Activated CD4-positive, alpha-beta T cell treated with anti-CD3 and anti-CD28 coated beads for 4 hours (primary cell): ENCODE measurements around the gene SLC47A2.

Experiments
- DNase-seq, 2 donors: peaks; one replicate each; pipeline ENCODE4 v3.0.0-alpha.2; 2020

SLC47A2 gene

DNA sequence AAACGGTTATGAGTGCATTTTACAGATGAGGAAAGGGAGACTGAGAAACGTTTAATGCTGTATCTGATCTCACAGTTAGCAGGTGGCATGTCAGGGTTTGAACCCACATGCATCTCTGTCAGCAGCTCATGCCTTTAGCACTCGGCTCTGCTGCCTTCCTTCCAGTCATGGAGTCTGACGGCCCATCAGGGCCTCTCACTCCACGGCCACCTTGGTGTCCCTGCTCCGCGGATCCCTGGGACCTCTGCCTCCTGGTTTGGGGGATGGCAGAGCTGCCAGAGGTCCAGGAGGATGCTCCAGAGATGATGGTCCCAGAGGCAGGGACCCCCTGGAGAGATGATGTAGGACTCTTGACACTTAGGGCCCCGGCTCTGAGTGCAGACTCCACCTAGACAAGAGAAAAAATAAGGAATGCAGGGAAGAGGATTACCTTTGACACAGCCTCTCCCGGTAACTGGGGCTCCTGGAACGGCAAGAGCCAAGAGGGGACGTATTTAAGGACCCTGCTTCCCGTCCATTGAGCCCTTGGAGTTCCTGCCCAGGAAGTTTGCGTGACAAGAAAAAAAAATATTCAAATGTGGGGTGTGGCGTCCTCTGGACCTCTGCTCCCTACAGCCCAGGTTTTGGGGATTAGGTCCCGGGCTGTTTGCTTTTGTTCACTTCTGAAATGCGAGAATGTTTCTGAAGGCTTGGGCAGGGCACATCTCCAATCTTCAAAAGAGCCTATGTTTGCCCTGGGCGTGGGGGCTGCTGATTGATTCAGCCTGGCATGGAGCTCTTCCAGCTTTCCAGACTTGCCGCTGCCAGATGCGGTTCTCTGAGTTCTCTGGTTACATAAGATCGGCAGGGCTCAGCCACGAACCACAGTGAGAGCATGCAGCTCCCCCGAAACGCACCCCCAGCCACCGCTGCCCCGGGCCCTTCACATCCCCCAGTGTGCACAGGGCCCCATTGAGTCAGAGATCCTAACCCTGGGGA lies 31.7 kb upstream of the SLC47A2 start, which contains the start of gene ALDH3A1:
TSS of gene ALDH3A1 (minus strand) at position 470 of the 978 bp plus-strand sequence. CDS start 3,169 bp downstream, outside the sequence.
- no peak for DNase-seq

DNA sequence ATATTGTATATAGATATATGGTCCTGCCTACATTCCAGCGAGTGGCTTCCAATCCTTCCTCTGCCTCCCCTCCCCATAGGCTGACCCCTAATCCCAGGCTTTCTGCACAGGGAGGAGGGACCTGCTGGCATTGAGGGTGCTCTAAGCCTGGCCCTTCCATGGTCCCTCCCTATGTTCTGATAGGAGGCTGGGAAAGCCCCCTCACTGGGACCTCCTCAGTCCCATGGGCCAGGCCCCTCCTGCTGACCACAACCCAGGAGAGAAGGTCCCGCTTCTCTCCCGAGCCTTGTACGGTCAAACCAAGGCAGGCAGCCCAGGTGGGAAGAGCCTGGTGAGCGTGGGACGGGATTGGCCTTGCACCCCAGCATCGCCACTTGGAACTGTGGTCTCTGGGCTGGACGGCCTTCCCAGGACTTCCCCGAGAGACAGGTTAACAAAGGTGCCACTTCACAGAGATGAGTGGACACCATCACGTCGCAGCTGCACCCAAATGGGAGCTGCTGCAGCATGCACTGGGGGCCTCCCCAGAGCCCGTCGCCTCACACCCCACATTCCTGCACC lies 30.9 kb upstream of the SLC47A2 start:
- no peak for DNase-seq

DNA sequence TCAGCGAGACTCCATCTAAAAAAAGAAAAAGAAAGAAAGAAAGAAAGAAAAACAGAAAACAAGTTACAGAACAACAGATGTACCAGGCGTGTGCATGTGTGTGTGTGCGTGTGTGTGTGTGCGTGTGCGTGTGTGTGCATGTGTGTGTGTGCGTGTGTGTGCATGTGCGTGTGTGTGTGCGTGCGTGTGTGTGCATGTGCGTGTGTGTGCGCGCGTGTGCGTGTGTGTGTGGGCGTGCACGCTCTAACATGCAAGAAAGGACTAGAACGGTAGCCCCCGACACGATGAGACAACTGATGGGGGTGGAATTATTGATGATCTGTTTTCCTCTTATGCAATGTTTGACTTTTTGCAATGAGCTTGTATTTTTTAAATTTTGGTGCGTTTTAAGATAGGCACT lies 30.1 kb upstream of the SLC47A2 start:
- no peak for DNase-seq

DNA sequence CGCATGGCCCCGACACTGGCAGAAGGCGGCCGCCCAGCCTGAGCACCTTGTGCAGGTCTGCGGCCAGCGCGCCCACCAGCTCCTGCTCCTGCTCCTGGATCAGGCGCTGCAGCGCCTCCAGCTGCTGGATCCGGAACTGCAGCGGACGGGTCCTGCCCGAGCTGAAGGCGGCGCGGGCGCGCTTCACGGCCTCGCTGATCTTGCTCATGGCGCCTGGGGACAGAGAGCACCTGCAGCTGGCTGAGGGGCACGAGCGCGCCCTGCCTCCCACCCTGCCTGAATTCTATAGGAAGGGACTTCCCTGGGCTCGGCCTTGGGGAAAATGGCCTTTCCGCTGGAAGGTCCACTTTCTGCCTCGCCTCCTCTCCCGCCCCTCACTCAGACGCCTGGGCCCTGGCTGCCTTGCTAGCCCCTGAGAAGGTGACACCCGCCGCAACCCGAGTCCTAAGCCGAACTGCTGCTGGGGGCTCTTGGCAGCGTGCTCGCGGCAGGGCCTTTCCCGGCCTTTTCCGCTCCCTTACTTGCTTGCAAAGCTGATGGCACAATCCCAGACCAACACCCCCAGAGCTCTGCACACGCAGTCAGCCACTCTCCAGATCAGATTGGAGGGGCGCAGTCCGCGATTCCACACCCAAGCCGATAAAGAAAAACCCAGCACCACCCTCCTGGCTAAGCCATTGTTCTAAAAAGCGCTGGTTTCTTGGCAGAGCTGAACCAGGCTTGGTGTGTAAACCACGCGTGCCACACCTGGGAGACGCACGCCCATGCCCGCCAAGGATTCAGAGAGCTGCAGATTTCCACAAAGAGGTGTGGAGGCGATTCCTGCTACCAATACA lies 28.8 kb upstream of the SLC47A2 start:
- peak; percentile 72 to 86 for DNase-seq

DNA sequence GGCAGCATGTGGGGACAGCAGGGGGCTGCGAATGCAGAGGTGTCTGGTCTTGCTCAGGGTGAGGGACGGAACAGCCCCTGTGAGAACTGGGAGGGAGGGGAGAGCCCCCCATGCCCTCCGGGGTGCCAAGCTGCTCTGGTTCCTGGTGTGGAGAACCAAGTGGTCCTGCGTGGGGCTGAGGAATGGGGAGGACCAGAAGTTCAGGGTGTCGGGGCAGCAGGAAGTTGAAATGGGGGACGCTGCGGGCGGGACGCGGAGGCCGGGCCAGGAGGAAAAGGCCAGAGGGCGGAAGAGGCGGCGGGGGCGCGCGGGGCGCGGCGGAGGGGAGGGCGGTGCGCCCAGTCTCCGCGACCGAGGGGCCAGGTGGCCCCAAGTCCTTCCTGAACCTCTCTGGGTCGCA lies 28.1 kb upstream of the SLC47A2 start:
- DNase-seq, result no peak

DNA sequence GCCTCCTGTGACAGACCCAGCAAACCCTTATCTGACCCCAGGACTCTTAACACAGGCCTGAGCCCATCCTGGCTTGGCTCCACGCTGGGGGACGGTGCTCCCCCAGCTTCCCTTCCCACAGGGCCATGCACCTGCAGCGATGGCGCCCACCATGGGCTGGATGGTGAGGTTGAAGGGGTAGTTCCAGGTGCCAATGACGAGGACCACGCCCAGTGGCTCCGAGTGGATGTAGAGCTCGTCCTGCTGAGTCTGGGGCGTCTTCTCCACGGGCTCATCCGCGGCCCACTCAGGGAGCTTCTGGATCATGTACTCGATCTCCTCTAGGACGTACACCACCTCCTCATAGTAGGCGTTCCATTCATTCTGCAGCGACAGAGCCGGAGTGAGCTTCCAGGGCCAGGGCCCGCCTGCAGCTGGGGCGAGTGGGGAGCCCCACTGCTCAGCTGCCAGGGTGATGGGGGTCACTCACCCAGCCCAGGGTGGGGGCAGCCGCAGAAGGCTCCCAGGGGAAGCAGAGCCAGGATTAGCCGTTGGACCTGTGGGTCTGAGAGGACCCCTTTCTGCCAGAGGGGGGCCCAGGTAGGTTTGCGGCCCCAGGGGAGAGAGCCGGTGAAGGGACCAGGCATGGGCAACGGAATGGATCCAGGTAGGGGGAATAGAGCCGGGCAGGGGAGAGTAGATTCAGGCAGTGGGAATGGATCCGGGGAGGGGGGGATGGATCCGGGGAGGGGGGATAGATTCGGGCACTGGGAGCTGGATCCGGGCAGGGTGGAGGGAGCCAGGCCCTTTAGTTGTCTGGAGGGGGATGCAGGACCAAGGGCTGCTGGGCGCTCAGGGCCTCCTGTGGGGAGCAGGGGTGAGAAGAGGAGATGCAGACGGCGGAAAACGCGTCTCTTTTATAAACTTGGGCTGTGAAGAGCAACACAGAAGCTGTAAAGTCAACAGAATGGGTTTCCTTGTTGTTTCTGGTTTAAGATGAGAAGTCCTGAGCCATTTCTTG lies 27.0 kb upstream of the SLC47A2 start:
- no peak for DNase-seq

DNA sequence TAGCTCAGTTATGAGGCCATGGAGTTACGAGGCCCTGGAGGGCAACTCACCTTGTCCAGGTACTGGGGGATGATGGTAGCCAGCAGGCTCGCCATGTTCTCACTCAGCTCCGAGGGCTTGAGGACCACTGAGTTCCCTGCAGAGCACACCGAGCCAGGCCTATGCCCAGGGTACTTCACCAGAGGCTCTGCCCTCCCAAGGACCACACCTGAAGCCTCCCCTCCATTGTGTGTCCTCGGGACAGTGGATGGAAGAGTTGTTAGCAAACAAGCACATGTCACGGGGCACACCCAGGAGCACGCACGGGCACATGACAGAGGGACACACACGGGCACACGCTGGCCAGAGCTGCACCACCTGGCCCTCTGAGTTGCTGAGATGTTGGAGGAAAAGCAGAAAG lies 26.1 kb upstream of the SLC47A2 start:
- no peak for DNase-seq

DNA sequence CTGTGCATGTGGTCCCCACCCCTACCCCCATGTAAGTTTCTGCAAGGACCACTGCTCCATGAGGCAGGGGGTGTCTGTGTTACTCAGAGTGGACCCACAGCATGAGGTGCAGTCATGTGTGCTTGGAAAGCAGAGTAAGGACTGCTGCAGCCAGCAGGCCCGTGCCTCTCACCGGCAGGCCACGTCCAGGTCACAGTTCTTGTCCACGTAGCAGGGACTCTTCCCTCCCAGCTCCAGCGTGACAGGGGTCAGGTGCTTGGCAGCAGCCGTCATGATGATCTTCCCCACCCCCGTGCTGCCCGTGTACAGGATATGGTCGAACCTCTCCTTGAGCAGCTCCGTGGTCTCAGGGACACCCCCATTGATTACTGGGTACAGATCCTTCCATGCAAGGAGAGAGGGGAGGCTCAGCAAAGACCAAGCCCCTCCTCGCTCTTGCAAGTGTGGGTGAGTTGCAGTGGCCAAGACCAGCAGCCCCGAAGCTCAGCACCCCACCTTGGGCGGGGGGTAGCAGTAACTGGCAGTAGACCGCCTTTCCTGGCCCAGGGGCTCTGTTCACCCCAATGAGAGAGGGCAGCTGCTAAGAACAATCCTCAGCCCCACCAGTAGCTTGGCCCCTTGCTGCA lies 25.6 kb upstream of the SLC47A2 start:
- no peak for DNase-seq

DNA sequence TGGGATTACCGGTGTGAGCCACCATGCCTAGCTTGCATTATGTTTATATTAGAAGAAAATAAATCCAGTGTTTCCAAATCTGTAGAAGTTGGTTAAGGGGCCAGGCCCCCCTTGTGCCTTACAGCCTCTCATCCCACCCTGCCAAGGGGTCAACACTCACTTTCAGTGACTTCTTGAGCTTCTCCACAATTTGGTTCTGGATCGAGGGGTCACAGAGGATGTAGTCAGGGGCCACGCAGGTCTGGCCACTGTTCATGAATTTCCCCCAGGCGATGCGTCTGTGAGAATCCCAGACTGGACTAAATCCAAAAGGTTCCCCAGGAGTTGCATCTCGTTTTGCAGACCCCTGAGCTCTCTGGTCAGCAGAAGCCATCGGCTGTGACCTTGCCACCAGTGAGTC lies 24.5 kb upstream of the SLC47A2 start:
- DNase-seq, result no peak

DNA sequence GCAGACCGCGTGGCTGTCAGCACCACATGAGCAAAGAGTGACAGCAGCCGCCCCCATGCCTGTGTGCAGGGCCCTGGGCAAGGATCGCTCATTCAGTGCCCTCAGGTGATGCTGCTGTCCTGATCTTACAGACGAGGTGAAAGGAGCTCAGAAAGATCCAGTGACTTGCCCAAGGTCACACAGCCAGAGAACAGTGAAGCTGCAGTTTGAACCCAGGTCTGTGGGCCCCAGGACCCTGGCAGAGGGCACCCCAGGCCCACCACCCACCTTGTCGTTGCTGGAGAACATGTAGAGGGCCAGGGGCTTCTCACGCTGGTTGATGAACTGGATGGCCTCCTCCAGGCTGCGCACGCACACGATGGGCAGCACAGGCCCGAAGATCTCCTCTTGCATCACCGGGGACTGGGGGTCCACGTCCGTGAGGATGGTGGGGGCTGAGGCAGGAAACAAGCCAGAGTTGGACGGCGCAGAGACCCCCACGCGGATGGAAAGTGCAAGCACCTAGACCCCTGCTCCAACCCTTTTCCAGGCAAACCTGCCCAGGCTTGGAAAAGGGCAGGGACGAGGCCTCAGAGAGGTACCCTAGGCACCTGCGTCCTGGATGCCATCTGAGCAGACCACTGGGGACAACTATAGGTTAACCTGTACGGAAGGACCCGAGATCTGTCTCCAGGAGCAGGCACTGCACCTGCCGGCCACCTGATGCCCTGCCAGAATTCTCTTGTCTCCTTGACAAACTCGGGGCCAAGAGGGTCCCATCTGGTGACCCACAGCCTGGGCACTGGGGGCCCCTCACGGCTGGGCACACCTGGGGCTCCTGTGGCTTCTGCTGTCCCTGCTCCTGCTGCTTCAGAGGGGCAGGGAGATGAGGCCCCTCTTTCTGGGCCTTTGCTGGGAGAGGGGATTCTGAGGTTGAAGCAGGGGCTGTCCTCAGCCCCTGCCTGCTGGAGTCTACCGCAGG lies 23.1 kb upstream of the SLC47A2 start:
- DNase-seq, result no peak

DNA sequence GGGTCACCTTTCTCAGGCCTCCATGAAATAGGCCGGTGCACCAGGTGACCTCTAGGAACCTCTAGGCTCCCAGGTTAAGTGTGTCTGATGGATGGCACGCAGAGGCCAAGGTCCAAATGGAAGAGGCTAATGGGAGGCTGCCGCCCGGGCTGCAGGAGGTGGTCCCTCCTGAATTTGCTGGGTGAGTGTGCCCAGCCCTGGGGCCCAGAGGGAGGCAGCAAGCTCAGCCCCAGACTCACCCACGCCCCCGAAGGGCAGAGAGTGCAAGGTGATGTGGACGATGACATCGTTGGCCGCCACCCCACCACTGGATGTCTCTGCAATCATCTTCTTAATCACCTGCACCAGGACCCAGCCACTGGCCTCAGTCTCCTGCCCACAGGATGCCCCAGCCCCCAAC lies 22.4 kb upstream of the SLC47A2 start:
- no peak for DNase-seq

DNA sequence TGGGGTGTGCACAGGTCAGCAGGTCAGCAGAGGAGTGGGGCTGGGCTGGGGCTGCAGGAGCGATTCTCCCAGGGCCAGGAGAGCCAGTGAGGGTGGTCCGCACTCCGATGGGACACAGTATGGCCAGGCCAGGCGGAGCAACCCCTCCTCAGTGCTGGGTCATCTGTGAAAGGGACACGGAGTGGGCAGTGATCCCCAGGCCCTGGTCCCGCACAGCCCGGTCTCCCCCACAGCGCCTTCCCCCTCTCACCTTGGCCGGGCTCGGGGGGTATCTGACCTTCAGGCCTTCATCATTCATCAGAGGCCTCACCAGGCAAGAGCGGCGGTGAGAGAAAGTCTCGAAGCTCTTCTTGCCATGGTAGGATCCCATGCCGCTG lies 21.7 kb upstream of the SLC47A2 start:
- DNase-seq, result no peak

DNA sequence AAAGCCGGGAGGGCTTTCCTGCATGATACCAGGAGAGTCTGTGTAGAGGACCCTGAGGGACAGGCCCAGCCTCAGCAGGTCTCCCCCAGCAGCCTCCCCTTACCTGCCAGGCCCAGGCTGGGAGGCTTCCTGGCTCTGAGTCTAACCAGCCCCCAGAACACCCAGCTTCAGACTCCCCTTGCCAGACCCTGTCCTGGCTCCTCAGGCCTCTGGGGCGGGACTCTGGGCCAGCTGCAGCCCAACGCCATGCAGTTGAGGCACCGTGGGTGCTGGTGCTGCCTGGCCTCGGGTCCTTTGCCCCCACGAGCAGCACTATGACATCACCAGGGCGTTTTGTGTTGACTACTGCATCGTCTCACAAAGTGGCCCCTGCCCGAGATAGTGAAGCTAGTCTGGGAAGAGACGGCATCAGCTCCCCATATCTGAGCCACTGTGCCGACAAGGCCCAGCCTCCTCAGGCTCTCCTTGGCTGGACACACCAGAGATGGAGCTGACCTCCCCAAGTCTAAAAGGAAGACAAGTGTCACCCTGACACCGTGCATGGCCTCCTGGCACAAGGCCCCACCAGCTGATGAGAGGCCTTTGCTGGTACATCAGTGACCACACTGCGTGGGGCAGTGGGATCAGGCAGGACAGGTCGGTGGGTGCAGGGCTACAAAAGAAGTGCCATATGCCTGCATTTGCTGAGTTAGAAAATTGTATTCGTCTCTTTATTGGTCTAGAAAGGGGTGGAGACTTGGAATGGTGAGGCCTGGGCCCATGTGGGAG lies 21.1 kb upstream of the SLC47A2 start:
- DNase-seq, result no peak

DNA sequence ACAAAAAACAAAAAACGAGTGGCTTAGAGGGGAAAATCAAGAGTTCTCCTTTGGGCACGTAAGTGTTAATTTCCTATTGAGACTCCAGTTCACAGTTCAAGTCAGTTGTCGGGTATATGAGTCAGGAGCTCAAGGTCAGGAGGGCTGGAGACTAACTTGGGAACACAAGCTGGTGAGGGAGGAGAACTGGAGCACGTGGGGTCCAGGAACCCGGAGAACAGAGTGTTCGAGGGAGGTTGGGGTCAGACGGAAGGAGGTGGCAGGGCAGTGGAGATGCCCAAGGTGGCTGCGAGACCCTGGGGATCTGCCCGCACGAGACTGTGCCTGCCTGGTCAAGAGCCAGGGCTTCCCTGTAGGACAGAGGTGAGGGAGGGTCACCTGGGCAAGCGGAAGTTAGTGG lies 19.7 kb upstream of the SLC47A2 start:
- no peak for DNase-seq

DNA sequence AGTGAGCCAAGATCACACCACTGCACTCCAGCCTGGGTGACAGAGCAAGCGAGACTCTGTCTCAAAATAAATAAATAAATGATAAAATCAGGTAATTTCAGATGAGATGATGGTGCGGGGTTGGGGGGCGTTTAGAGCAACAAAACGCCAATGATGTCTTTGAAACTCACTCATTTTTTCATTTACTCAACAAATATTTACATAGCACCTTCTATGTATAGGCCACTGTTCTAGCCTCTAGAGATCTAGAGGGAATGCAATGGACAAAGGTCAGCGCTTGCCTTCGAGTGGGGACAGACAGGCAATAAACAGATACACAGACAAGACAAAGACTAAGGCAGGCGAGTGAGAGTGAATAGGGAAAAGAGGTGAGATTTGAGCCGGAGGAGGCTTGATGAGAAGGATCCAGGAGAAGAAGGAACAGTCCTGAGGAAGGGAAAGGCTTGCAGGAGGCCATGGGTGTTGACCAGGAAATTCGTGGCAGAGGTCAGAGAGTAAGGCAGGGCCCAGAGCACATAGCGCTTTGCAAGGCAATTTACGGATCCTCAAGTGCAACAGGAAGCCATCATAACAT lies 17.7 kb upstream of the SLC47A2 start:
- DNase-seq, result no peak

DNA sequence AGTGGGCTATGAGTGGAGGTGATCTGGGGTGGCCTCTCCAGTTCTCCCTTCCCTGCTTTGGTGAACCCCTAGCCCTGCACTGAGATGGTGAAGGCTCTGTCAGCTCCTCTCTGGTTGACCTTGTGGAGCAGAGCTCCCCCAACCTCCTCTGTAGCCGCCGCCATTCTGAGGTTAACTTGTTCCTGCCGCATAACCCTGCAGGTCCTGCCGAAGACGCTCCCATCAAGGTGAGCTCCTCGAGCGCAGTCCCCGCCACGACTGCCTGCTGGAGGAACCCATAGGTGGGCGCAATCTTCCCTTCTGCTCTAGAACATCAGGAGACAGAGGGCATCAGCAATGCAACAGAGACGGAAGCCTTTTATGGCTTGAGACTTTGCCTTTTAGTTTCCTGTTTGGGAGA lies 15.2 kb upstream of the SLC47A2 start:
- no peak for DNase-seq

DNA sequence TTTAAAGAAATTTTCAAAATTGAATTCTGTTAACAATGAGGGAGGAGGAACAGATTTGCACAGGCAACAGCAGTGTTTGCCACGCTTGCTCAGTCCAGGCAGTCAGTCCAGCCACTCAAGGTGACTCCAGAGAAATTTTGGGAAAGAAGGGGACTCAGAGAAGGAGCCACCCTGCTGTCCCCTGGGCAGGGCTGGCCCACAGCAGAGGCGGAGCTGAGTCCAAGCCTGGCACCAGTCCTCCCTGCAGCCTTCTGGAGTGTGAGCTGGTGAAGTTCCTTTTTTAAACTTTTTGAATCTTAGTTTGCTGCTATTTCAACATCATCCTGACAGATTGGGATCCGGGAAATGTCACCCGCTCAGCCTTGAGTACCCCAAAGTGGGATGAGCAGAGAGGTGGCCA lies 14.5 kb upstream of the SLC47A2 start:
- no peak for DNase-seq

DNA sequence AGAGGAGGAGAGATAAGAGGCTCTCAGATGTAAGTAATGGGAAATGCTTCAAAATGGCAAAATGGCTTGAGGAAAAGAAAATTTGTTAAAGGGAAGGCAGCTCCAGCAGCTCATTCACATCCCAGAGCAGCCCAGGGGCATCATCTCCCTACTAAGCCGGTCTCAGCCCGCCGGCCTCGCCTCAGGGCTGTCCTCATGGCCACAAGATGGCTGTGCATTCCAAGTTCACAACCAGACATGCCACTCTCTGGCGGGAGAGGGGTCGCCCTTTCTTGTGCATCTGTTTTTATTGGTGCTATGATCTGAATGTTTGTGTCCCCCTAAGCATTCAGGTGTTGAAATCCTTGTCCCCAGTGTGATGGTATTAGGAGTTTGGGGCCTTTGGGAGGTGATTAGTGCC lies 13.5 kb upstream of the SLC47A2 start:
- no peak for DNase-seq

DNA sequence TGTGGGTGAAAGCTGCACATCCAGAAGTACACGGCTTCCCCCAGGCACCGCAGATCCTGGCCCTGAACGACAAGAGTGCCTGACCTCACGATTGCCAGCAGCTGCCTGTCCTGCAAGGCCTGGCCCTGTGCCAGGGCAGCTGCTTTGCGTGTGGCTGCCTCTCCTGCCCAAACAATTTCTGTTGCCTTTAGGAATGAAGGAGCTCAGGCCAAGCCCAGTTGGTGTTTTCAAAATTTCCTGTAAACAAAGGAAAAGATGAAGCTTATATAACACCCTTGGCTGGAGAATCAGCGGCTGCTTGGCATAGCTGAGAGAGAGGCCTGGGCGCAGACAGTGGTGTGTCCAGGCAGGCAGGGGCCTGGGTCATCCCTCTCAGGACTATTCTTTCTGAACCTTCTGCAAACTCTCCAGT lies 11.7 kb upstream of the SLC47A2 start:
- no peak for DNase-seq
